GM12878 (cell line): ENCODE results near the gene MTHFD1L. TPM values are rescaled to one million over a fixed set of nuclear protein-coding genes. Genes with fewer than 3 reads are reported as not detected.

Experiments used
- ATAC-seq: fragments of 200-7000 bp; cut with Tn5 transposase; 3 replicates; pipeline ENCODE4 v1.9.1; 2020; ENCODE audit warnings: mild to moderate bottlenecking, moderate library complexity
- BruUV-seq: library from RNA; stranded (reverse); fragments of 400-500 nt; replicated peaks from 2 replicates; lab custom pipeline; 2021; lab: Mats Ljungman, UMichigan
- CTCF ChIA-PET: fragments of 300-600 bp; sonication (Branson Sonifier 250); formaldehyde crosslinking; extraction: SDS; loops from one replicate; lab custom pipeline; 2021; ENCODE audit warnings: inconsistent platforms; lab: Yijun Ruan, JAX
- POLR2A ChIA-PET: fragments of 350-600 bp; formaldehyde crosslinking; extraction: SDS; loops from one replicate; lab custom pipeline; 2021; ENCODE audit warnings: inconsistent platforms; lab: Charles Lee
- RAD21 ChIA-PET: fragments of 300-600 bp; sonication (Branson Sonifier 250); formaldehyde crosslinking; loops from one replicate; lab custom pipeline; 2023; ENCODE audit warnings: antibody characterized with exemption; ENCODE audit not compliant: unreplicated experiment; lab: Charles Lee
- SMC1A ChIA-PET: fragments of 300-600 bp; sonication (Branson Sonifier 250); formaldehyde crosslinking; loops from one replicate; lab custom pipeline; 2023; ENCODE audit not compliant: unreplicated experiment, uncharacterized antibody; lab: Charles Lee
- DNase-seq: peaks from one replicate; pipeline ENCODE4 v3.0.0-alpha.2; 2011; ENCODE audit warnings: low read depth, low spot score
- FAIRE-seq: peaks from 3 replicates; lab custom pipeline; 2011; peaks lifted over from hg19 to GRCh38; lab: Jason Lieb, UNC
- H2AFZ ChIP-seq: 2 replicates; pipeline ENCODE4 v1.6.0; 2011; ENCODE audit warnings: low read depth, low read length, control low read depth; ENCODE audit not compliant: control insufficient read depth
- H3K27ac ChIP-seq: 2 replicates; pipeline ENCODE4 v1.5.1; 2011; ENCODE audit warnings: control low read depth; ENCODE audit not compliant: control insufficient read depth, insufficient read depth
- H3K27me3 ChIP-seq, 2 experiments: replicated peaks in 1 of 2; 2 replicates each; pipeline versions ENCODE4 v1.6.0 to v1.6.1; 2011; ENCODE audit warnings: low read length in 1 of 2; ENCODE audit not compliant: control insufficient read depth in 2 of 2, insufficient read depth in 2 of 2
- H3K36me3 ChIP-seq, 2 experiments: 2 replicates each; pipeline ENCODE4 v1.5.1; 2011; ENCODE audit warnings: low read length in 1 of 2; ENCODE audit not compliant: control insufficient read depth in 2 of 2, insufficient read depth in 2 of 2
- H3K4me1 ChIP-seq: 2 replicates; pipeline ENCODE4 v1.6.1; 2011; ENCODE audit warnings: mild to moderate bottlenecking, low read length, moderate library complexity, mixed read lengths; ENCODE audit not compliant: control insufficient read depth, insufficient read depth
- H3K4me2 ChIP-seq: 2 replicates; pipeline ENCODE4 v1.6.0; 2011; ENCODE audit warnings: control low read depth; ENCODE audit not compliant: control insufficient read depth, insufficient read depth
- H3K4me3 ChIP-seq: fragments of 200-600 bp; sonication (generic); 2 replicates; pipeline ENCODE4 v1.5.1; 2016
- H3K79me2 ChIP-seq: 2 replicates; pipeline ENCODE4 v1.6.0; 2011; ENCODE audit warnings: low read length; ENCODE audit not compliant: control insufficient read depth, insufficient read depth
- H3K9ac ChIP-seq: 2 replicates; pipeline ENCODE4 v1.8.0; 2011; ENCODE audit warnings: low read length, control low read depth, mixed read lengths; ENCODE audit not compliant: control insufficient read depth, insufficient read depth
- H3K9me3 ChIP-seq: replicated peaks from 3 replicates; pipeline ENCODE4 v1.5.1; 2011; ENCODE audit warnings: mild to moderate bottlenecking, low read length; ENCODE audit not compliant: control insufficient read depth, insufficient read depth
- H4K20me1 ChIP-seq: 2 replicates; pipeline ENCODE4 v1.6.0; 2011; ENCODE audit not compliant: control insufficient read depth, insufficient read depth
- CBFB ChIP-seq: IDR thresholded peaks from 2 replicates; pipeline ENCODE4 v1.6.1; 2016; ENCODE audit warnings: antibody characterized with exemption, low read depth
- CUX1 ChIP-seq: IDR thresholded peaks from 2 replicates; pipeline ENCODE4 v1.6.1; 2012; ENCODE audit warnings: improper control_type of control experiment, low read depth, low read length; ENCODE audit not compliant: insufficient replicate concordance
- DPF2 ChIP-seq: fragments of 450-650 bp; IDR thresholded peaks from 2 replicates; pipeline ENCODE4 v1.6.1; 2017; ENCODE audit warnings: mild to moderate bottlenecking
- JUNB ChIP-seq: IDR thresholded peaks from 2 replicates; pipeline ENCODE4 v1.6.1; 2016; ENCODE audit warnings: antibody characterized with exemption, mild to moderate bottlenecking
- NRF1 ChIP-seq: conservative IDR thresholded peaks from 2 replicates; pipeline ENCODE4 v1.6.1; 2011; ENCODE audit warnings: mild to moderate bottlenecking, low read depth, low read length, improper control_type of control experiment
- SPI1 ChIP-seq: IDR thresholded peaks from 2 replicates; pipeline ENCODE4 v1.6.1; 2011; ENCODE audit warnings: low read depth, mild to moderate bottlenecking, low read length, moderate library complexity, borderline replicate concordance; ENCODE audit not compliant: insufficient read depth
- WGBS: methylation state at CpG from one replicate; pipeline ENCODE4 v1.1.6; 2016; ENCODE audit warnings: low lambda C conversion rate; ENCODE audit not compliant: insufficient replicate concordance, insufficient coverage; ENCODE audit errors: missing lambda C conversion rate; 5-methylcytosine and 5-hydroxymethylcytosine counted together
- in situ Hi-C: fragments of 300-500 bp; cut with MboI; formaldehyde crosslinking; loops from 9 replicates; pipeline ENCODE4 v1.14.3; 2018; ENCODE audit warnings: mixed read lengths
- intact Hi-C: fragments of 100-400 bp; cut with micrococcal nuclease; formaldehyde crosslinking; loops from one replicate; pipeline ENCODE4 v1.14.2; 2022; ENCODE audit not compliant: unreplicated experiment
- polyA plus RNA-seq, 11 experiments: library from polyadenylated mRNA; depleted of rRNA in 4 of 11; unstranded in 6 of 11; stranded (reverse) in 5 of 11; fragments of >200 nt; fragmentation: Nextera tagmentation in 4 of 11; fragmentation: Illumina TruSeq in 1 of 11; extraction: Ambion mirVana in 4 of 11; extraction: Trizol in 1 of 11; gene quantifications; 1 replicate in 1 of 11; 2 replicates in 10 of 11; pipeline versions ENCODE4 v1.2.1 to v1.2.3, GENCODE V29; 2011 to 2016; ENCODE audit warnings: inconsistent platforms in 2 of 11, missing spikeins in 2 of 11, low read depth in 1 of 11
- total RNA-seq, 4 experiments: library from RNA; depleted of rRNA in 3 of 4; stranded (reverse); fragments of >200 nt in 3 of 4; fragmentation: Illumina TruSeq in 1 of 4; extraction: Trizol in 1 of 4; gene quantifications; 2 replicates each; pipeline versions ENCODE4 v1.2.1 to v1.2.3, GENCODE V29; 2013 to 2021

The MTHFD1L gene
- total and polyA plus RNA-seq, 10 of the 15 experiments (the other 5 are each of a cell fraction or from before 2014, with no cell fraction given) = 11.7 to 75.5 (median 28.8) TPM

- ChIA-PET SMC1A (no interaction called here), RAD21 (no interaction called here), POLR2A (no interaction called here), CTCF (no interaction called here)
- no peak for ATAC-seq
- Histone ChIP-seq H4K20me1 (no peaks in the 10 kb centered on the region), H3K4me1 (no peaks in the 10 kb centered on the region), H3K36me3 (no peaks in the 10 kb centered on the region), H3K9ac (no peak overlapping the region), H3K27me3 (no peaks in the 10 kb centered on the region), H3K9me3 (no peaks in the 10 kb centered on the region; the same call in 2 of the 3 replicates), H3K4me3 (no peak overlapping the region), H3K79me2 (no peaks in the 10 kb centered on the region), H3K4me2 (no peak overlapping the region), H2AFZ (no peak overlapping the region), H3K27ac (no peak overlapping the region)
- no peak for DNase-seq
- intact Hi-C loops (no loop called here), in situ Hi-C loops (no loop called here)
- FAIRE-seq = no peak
- BruUV-seq = no TSS peak
- TF ChIP-seq DPF2 (no peak), CBFB (no peak), JUNB (no peak), SPI1 (no peak), NRF1 (no peak), CUX1 (no peak)
- WGBS = 71% methylated on average over 5 of the region's 5 CpGs
Observed at GRCh38 chr6:151128763-151129370, 263.4 kb downstream of the MTHFD1L start.
